Measurements from ENCODE around the gene B4GALT2.

DNA sequence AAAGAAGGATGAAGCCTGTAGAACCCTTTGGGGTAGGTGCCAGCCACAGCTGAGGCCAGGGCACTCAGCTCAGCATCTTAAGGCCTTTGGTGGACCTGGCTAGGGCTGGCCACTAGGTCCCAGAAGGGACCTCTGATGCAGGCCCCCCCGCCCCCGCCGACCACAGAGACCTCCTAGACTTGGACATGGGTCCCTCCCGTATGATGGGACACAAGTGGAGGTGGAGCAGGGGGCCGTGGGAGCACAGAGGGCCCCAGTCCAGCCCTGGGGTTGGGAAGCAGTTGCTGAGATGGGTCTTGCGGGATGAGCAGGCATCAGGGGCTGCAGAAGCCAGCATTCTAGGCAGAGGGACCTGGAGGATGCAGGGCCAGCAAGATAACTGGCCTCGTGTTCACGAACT lies 3.2 kb downstream of the B4GALT2 start:
- TF ChIP-seq POLR2A (IDR thresholded peaks at IDR 0.05; ENCODE audit: low read depth, low read length) = no peak
- no peak for TF ChIP-seq TAF1 (IDR thresholded peaks at IDR 0.05; ENCODE audit: low read depth, low read length)
- no peak for TF ChIP-seq POU2F2 (IDR thresholded peaks at IDR 0.05; ENCODE audit: low read depth, low read length)
- TF ChIP-seq POLR2AphosphoS5 (IDR thresholded peaks at IDR 0.05; ENCODE audit: low read depth, low read length) = no peak
